GM10248 (cell line): Measurements from ENCODE around the gene SLC35E4.

Source experiments
- CTCF ChIA-PET: fragments of 300-600 bp; sonication (Branson Sonifier 250); formaldehyde crosslinking; extraction: SDS; loops from one replicate; lab custom pipeline; 2021; ENCODE audit warnings: antibody characterized with exemption; lab: Yijun Ruan, JAX
- POLR2A ChIA-PET: fragments of 350-650 bp; sonication (Branson Sonifier 250); formaldehyde crosslinking; extraction: SDS; loops from one replicate; lab custom pipeline; 2020; ENCODE audit warnings: antibody characterized with exemption; lab: Yijun Ruan, JAX
- DNase-seq: peaks from one replicate; pipeline ENCODE4 v3.0.0; 2012; ENCODE audit errors: extremely low spot score
- CTCF ChIP-seq: IDR thresholded peaks from 2 replicates; pipeline ENCODE4 v1.5.1; 2012; ENCODE audit warnings: mild to moderate bottlenecking, low read depth; ENCODE audit errors: extremely low read depth, missing control alignments, control extremely low read depth

The SLC35E4 gene

DNA sequence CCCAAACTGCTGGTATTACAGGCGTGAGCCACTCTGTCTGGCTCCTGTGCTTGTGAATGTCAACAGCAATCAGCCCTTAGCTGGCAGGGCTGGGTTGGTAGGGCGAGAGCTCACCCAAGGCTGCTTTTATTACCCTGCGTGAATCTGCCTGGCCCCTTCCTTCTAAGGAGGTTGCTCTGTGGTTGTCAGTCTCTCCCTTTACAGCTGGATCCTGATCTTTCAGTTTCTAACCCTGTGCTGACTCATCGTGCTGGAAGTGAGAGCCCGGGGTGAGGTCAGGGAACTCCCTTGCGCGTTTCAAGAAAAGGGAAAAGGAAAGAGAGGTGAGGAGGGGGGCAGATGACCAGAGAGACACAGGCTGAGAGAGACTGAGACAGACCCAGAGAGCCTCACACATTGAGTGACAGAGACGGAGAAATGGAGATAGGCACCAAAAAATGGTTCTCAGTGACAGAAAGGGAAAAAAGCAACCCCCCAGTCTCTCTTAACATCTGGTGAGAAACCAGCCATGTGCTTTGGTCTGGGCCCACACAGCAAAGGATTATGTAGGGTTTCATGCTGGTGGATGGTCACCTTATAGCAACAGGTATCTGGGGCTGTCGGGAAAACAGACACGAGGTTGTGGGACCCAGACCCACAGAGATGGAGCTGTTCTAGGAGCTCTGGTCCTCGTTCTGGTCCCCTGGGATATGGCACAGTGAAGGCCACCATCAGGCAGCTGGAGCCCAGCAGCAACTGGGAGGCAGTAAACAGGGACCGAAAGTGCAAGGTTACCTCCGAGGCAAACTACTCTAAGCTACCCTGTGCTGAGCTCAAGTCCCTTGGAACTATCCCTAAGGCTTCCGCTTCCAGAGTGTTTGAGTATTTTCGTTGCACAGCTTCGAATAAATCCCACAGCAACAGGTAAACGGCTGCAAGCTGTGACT, 26.1 kb upstream of the SLC35E4 start:
- CTCF ChIA-PET, result interaction anchor here (0.7 to 5.1 kb wide), 7 partner anchors 9 to 322 kb away, joined by 3 to 58 read pairs (median 4); partner anchors contain the start of gene SLC35E4
- POLR2A ChIA-PET, result no interaction called here
- DNase-seq, result peak; percentile 60
- no peak for TF ChIP-seq CTCF

GRCh38 chr22:30610299-30610698, 25.3 kb upstream of the SLC35E4 start:
- ChIA-PET CTCF (interaction anchor here (0.9 to 5.1 kb wide), 5 partner anchors 8 to 145 kb away, joined by 3 to 58 read pairs (median 4); partner anchors contain the start of gene SLC35E4), POLR2A (no interaction called here)
- TF ChIP-seq CTCF, result no peak
- no peak for DNase-seq

- TF ChIP-seq CTCF, result no peak
- POLR2A ChIA-PET, result no interaction called here
- CTCF ChIA-PET, result interaction anchor here (1.0 kb wide), 1 partner anchor 9 kb away, joined by 3 read pairs; no protein-coding TSS in a partner anchor
- DNase-seq, result no peak
Observed at GRCh38 chr22:30611197-30611596, 24.4 kb upstream of the SLC35E4 start.

- no peak for DNase-seq
- ChIA-PET CTCF (interaction anchor here (6.3 kb wide), 1 partner anchor 21 kb away, joined by 34 read pairs; the partner anchor contains the start of gene SLC35E4), POLR2A (no interaction called here)
- TF ChIP-seq CTCF, result no peak
Observed at GRCh38 chr22:30612789-30613188, 22.8 kb upstream of the SLC35E4 start.

GRCh38 chr22:30614268-30614667, 21.3 kb upstream of the SLC35E4 start:
- POLR2A ChIA-PET, result no interaction called here
- TF ChIP-seq CTCF, result no peak
- no peak for DNase-seq
- CTCF ChIA-PET, result interaction anchor here (6.3 kb wide), 1 partner anchor 20 kb away, joined by 34 read pairs; the partner anchor contains the start of gene SLC35E4

DNA sequence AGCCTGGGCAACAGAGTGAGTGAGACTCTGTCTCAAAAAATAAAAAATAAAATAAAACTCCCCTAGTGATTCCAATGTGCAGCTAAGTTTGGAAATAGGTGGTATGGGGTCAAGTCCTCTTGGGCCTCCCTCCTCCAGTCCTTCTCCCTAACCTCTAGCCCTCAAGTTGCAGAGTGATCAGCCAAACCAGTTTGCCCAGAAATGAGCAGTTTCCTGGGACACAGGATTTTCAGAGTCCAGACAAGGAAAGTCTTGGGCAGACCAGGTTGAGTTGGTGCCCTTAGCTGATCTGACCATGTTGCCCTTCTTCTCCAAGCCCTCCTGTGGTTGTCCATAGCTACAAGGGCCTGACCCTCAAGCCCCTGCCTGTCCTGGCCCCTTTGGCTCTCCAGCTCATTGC, 20.7 kb upstream of the SLC35E4 start:
- TF ChIP-seq CTCF, result no peak
- POLR2A ChIA-PET, result no interaction called here
- DNase-seq, result no peak
- CTCF ChIA-PET, result interaction anchor here (6.3 kb wide), 1 partner anchor 19 kb away, joined by 34 read pairs; the partner anchor contains the start of gene SLC35E4
